Muscle layer of colon (tissue), 2 donors: ENCODE results near the gene KIF4A.
"Not testable (repeated sequence)": the region's sequence is repeated elsewhere in the genome, so short reads cannot be mapped to it uniquely, and the experiment has no call there.

Experiments used
- H3K27ac ChIP-seq: one replicate; pipeline ENCODE4 v1.7.0; 2013; ENCODE audit warnings: low read depth, mild to moderate bottlenecking, low read length, moderate library complexity
- H3K27me3 ChIP-seq, 2 donors: one replicate each; pipeline ENCODE4 v1.7.0; 2013; ENCODE audit warnings: low read length in 2 of 2, mild to moderate bottlenecking in 2 of 2; ENCODE audit not compliant: insufficient read depth in 2 of 2, control insufficient read depth in 1 of 2
- H3K36me3 ChIP-seq: one replicate; pipeline ENCODE4 v1.7.0; 2013; ENCODE audit warnings: mild to moderate bottlenecking, low read length; ENCODE audit not compliant: insufficient read depth
- H3K4me1 ChIP-seq: one replicate; pipeline ENCODE4 v1.7.0; 2013; ENCODE audit warnings: mild to moderate bottlenecking, low read length; ENCODE audit not compliant: insufficient read depth
- H3K4me3 ChIP-seq, 2 donors: one replicate each; pipeline ENCODE4 v1.7.0; 2013; ENCODE audit warnings: low read length in 2 of 2, low read depth in 1 of 2, mild to moderate bottlenecking in 1 of 2, moderate library complexity in 1 of 2
- H3K9ac ChIP-seq: one replicate; pipeline ENCODE4 v1.7.0; 2013; ENCODE audit warnings: low read length
- H3K9me3 ChIP-seq: one replicate; pipeline ENCODE4 v1.7.0; 2013; ENCODE audit warnings: mild to moderate bottlenecking, low read length
- donor health status: abdominal sarcoma.
- donor health status: Adenocarcinoma of cecum.

The KIF4A gene

GRCh38 chrX:70348825-70349224 is 58.9 kb downstream of the KIF4A start:
- not testable (repeated sequence) for H3K4me1 ChIP-seq, H3K36me3 ChIP-seq, H3K27me3 ChIP-seq, H3K9ac ChIP-seq, H3K27ac ChIP-seq, H3K9me3 ChIP-seq, H3K4me3 ChIP-seq

GRCh38 chrX:70349367-70350125 is 59.6 kb downstream of the KIF4A start:
- not testable (repeated sequence) for H3K36me3 ChIP-seq, H3K4me3 ChIP-seq, H3K27ac ChIP-seq, H3K9ac ChIP-seq, H3K4me1 ChIP-seq, H3K9me3 ChIP-seq, H3K27me3 ChIP-seq

- H3K9ac ChIP-seq, result no peak overlapping the region
- H3K36me3 ChIP-seq, result no peaks in the 10 kb centered on the region
- no peaks in the 10 kb centered on the region for H3K27me3 ChIP-seq
- H3K9me3 ChIP-seq, result no peaks in the 10 kb centered on the region
- no peak overlapping the region for H3K4me3 ChIP-seq
- no peaks in the 10 kb centered on the region for H3K4me1 ChIP-seq
- H3K27ac ChIP-seq, result no peak overlapping the region
These were observed 62.6 kb downstream of the KIF4A start for GRCh38 chrX:70352496-70352895.

GRCh38 chrX:70353514-70353913 is 63.6 kb downstream of the KIF4A start:
- no peak overlapping the region for H3K9ac ChIP-seq
- no peaks in the 10 kb centered on the region for H3K4me1 ChIP-seq
- no peak overlapping the region for H3K4me3 ChIP-seq
- H3K36me3 ChIP-seq, result no peaks in the 10 kb centered on the region
- no peaks in the 10 kb centered on the region for H3K9me3 ChIP-seq
- no peak overlapping the region for H3K27ac ChIP-seq
- H3K27me3 ChIP-seq, result no peaks in the 10 kb centered on the region

GRCh38 chrX:70354716-70355115 is 64.8 kb downstream of the KIF4A start:
- no peak overlapping the region for H3K4me3 ChIP-seq
- H3K4me1 ChIP-seq, result no peaks in the 10 kb centered on the region
- H3K27ac ChIP-seq, result no peak overlapping the region
- H3K27me3 ChIP-seq, result peaks cover 0 to 5% of the 10 kb centered on the region in 2 donors
- no peak overlapping the region for H3K9ac ChIP-seq
- H3K36me3 ChIP-seq, result no peaks in the 10 kb centered on the region
- no peaks in the 10 kb centered on the region for H3K9me3 ChIP-seq

- Histone ChIP-seq H3K36me3 (no peaks in the 10 kb centered on the region), H3K9me3 (no peaks in the 10 kb centered on the region), H3K27me3 (peaks cover 0 to 5% of the 10 kb centered on the region in 2 donors), H3K9ac (no peak overlapping the region), H3K4me3 (no peak overlapping the region), H3K27ac (no peak overlapping the region), H3K4me1 (no peaks in the 10 kb centered on the region)
These were observed 69.6 kb downstream of the KIF4A start for GRCh38 chrX:70359458-70359857.

- peaks cover 0 to 5% of the 10 kb centered on the region in 2 donors for H3K27me3 ChIP-seq
- H3K4me1 ChIP-seq, result no peaks in the 10 kb centered on the region
- H3K9ac ChIP-seq, result no peak overlapping the region
- H3K4me3 ChIP-seq, result no peak overlapping the region
- no peaks in the 10 kb centered on the region for H3K36me3 ChIP-seq
- no peak overlapping the region for H3K27ac ChIP-seq
- no peaks in the 10 kb centered on the region for H3K9me3 ChIP-seq
These were observed 70.5 kb downstream of the KIF4A start for GRCh38 chrX:70360366-70360765.

GRCh38 chrX:70368731-70369130 is 78.8 kb downstream of the KIF4A start:
- not testable (repeated sequence) for H3K27ac ChIP-seq, H3K4me3 ChIP-seq, H3K9ac ChIP-seq, H3K27me3 ChIP-seq, H3K9me3 ChIP-seq, H3K36me3 ChIP-seq, H3K4me1 ChIP-seq

GRCh38 chrX:70386235-70386634 is 96.3 kb downstream of the KIF4A start:
- no peaks in the 10 kb centered on the region for H3K27me3 ChIP-seq
- H3K4me3 ChIP-seq, result no peak overlapping the region
- no peak overlapping the region for H3K27ac ChIP-seq
- no peak overlapping the region for H3K9ac ChIP-seq
- no peaks in the 10 kb centered on the region for H3K36me3 ChIP-seq
- no peaks in the 10 kb centered on the region for H3K4me1 ChIP-seq
- H3K9me3 ChIP-seq, result no peaks in the 10 kb centered on the region

- Histone ChIP-seq H3K4me1 (no peaks in the 10 kb centered on the region), H3K27ac (no peak overlapping the region), H3K27me3 (no peaks in the 10 kb centered on the region), H3K4me3 (no peak overlapping the region), H3K36me3 (no peaks in the 10 kb centered on the region), H3K9me3 (no peaks in the 10 kb centered on the region), H3K9ac (no peak overlapping the region)
These were observed 109.0 kb downstream of the KIF4A start for GRCh38 chrX:70398899-70399298.

- not testable (repeated sequence) for H3K36me3 ChIP-seq, H3K4me3 ChIP-seq, H3K27ac ChIP-seq, H3K9me3 ChIP-seq, H3K27me3 ChIP-seq, H3K9ac ChIP-seq, H3K4me1 ChIP-seq
These were observed 110.3 kb downstream of the KIF4A start for GRCh38 chrX:70400181-70400580.

GRCh38 chrX:70402721-70403120 is 112.8 kb downstream of the KIF4A start:
- no peaks in the 10 kb centered on the region for H3K4me1 ChIP-seq
- H3K27me3 ChIP-seq, result peaks cover 0 to 8% of the 10 kb centered on the region in 2 donors
- no peak overlapping the region for H3K9ac ChIP-seq
- no peak overlapping the region for H3K27ac ChIP-seq
- no peak overlapping the region for H3K4me3 ChIP-seq
- H3K36me3 ChIP-seq, result no peaks in the 10 kb centered on the region
- no peaks in the 10 kb centered on the region for H3K9me3 ChIP-seq
